Liver (tissue), 9 donors: ENCODE measurements around the gene ARAP2. TPM values are rescaled to one million over a fixed set of nuclear protein-coding genes. Genes with fewer than 3 reads are reported as not detected.

ENCODE experiments used
- DNase-seq: peaks from one replicate; pipeline ENCODE4 v3.0.0-alpha.2; 2017; ENCODE audit warnings: low spot score
- H3K27ac ChIP-seq, 2 donors: one replicate each; pipeline ENCODE4 v1.7.0; 2013; ENCODE audit warnings: inconsistent platforms in 2 of 2, low read length in 2 of 2, control low read depth in 1 of 2, low read depth in 1 of 2, mild to moderate bottlenecking in 1 of 2
- H3K27me3 ChIP-seq, 4 donors: one replicate each; pipeline versions ENCODE4 v1.6.1 to v1.7.0; 2013; ENCODE audit warnings: low read length in 3 of 4, inconsistent platforms in 1 of 4, mild to moderate bottlenecking in 1 of 4, moderate library complexity in 1 of 4; ENCODE audit not compliant: control insufficient read depth in 4 of 4, insufficient read depth in 4 of 4
- H3K36me3 ChIP-seq, 4 donors: one replicate each; pipeline versions ENCODE4 v1.6.1 to v1.7.0; 2013; ENCODE audit warnings: low read length in 3 of 4, mild to moderate bottlenecking in 3 of 4, low read depth in 1 of 4, moderate library complexity in 1 of 4; ENCODE audit not compliant: control insufficient read depth in 4 of 4, insufficient read depth in 3 of 4
- H3K4me1 ChIP-seq, 4 donors: one replicate each; pipeline versions ENCODE4 v1.6.1 to v1.7.0; 2013; ENCODE audit warnings: low read length in 3 of 4, mild to moderate bottlenecking in 3 of 4, moderate library complexity in 1 of 4; ENCODE audit not compliant: control insufficient read depth in 4 of 4, insufficient read depth in 4 of 4
- H3K4me3 ChIP-seq, 3 donors: one replicate each; pipeline versions ENCODE4 v1.6.1 to v1.7.0; 2013; ENCODE audit warnings: low read length in 3 of 3, control low read depth in 1 of 3, low read depth in 1 of 3, mild to moderate bottlenecking in 1 of 3
- H3K9ac ChIP-seq, 2 donors: one replicate each; pipeline ENCODE4 v1.7.0; 2013; ENCODE audit warnings: low read length in 2 of 2, mild to moderate bottlenecking in 2 of 2, moderate library complexity in 2 of 2, control low read depth in 1 of 2, low read depth in 1 of 2
- H3K9me3 ChIP-seq, 4 donors: one replicate each; pipeline versions ENCODE4 v1.6.1 to v1.7.0; 2013; ENCODE audit warnings: low read length in 3 of 4; ENCODE audit not compliant: control insufficient read depth in 4 of 4
- ATF3 ChIP-seq: IDR thresholded peaks from 2 replicates; pipeline ENCODE4 v1.6.1; 2016; ENCODE audit warnings: antibody characterized with exemption
- EGR1 ChIP-seq, 2 donors: IDR thresholded peaks; 2 replicates each; pipeline ENCODE4 v1.6.1; 2016 to 2018; ENCODE audit warnings: antibody characterized with exemption in 2 of 2, low read depth in 2 of 2
- FOXA1 ChIP-seq: IDR thresholded peaks from 2 replicates; pipeline ENCODE4 v1.6.1; 2016; ENCODE audit warnings: antibody characterized with exemption
- FOXA2 ChIP-seq: IDR thresholded peaks from 2 replicates; pipeline ENCODE4 v1.6.1; 2016; ENCODE audit warnings: antibody characterized with exemption
- GABPA ChIP-seq, 2 donors: IDR thresholded peaks in 1 of 2; conservative IDR thresholded peaks in 1 of 2; 2 replicates each; pipeline ENCODE4 v1.6.1; 2016; ENCODE audit warnings: antibody characterized with exemption in 2 of 2, mild to moderate bottlenecking in 1 of 2, moderate library complexity in 1 of 2
- HNF4A ChIP-seq, 2 donors: conservative IDR thresholded peaks; 2 replicates each; pipeline ENCODE4 v1.6.1; 2016; ENCODE audit warnings: antibody characterized with exemption in 2 of 2, mild to moderate bottlenecking in 2 of 2
- HNF4G ChIP-seq: IDR thresholded peaks from 2 replicates; pipeline ENCODE4 v1.6.1; 2016; ENCODE audit warnings: antibody characterized with exemption
- JUND ChIP-seq, 2 donors: IDR thresholded peaks; 2 replicates each; pipeline ENCODE4 v1.6.1; 2016; ENCODE audit warnings: antibody characterized with exemption in 2 of 2
- MAX ChIP-seq: IDR thresholded peaks from 2 replicates; pipeline ENCODE4 v1.6.1; 2016; ENCODE audit warnings: antibody characterized with exemption
- NR2F2 ChIP-seq: IDR thresholded peaks from 2 replicates; pipeline ENCODE4 v1.6.1; 2016; ENCODE audit warnings: antibody characterized with exemption
- RAD21 ChIP-seq, 2 donors: IDR thresholded peaks; 2 replicates each; pipeline ENCODE4 v1.6.1; 2016; ENCODE audit warnings: antibody characterized with exemption in 2 of 2, mild to moderate bottlenecking in 2 of 2
- REST ChIP-seq: IDR thresholded peaks from 2 replicates; pipeline ENCODE4 v1.6.1; 2016; ENCODE audit warnings: antibody characterized with exemption, mild to moderate bottlenecking
- RXRA ChIP-seq, 2 donors: IDR thresholded peaks; 2 replicates each; pipeline ENCODE4 v1.6.1; 2017 to 2018; ENCODE audit warnings: antibody characterized with exemption in 2 of 2, mild to moderate bottlenecking in 1 of 2
- SP1 ChIP-seq: IDR thresholded peaks from 2 replicates; pipeline ENCODE4 v1.6.1; 2018; ENCODE audit warnings: antibody characterized with exemption, mild to moderate bottlenecking
- TAF1 ChIP-seq: conservative IDR thresholded peaks from 2 replicates; pipeline ENCODE4 v1.6.1; 2016; ENCODE audit warnings: antibody characterized with exemption, mild to moderate bottlenecking
- YY1 ChIP-seq: IDR thresholded peaks from 2 replicates; pipeline ENCODE4 v1.6.1; 2016; ENCODE audit warnings: antibody characterized with exemption, mild to moderate bottlenecking
- ZBTB33 ChIP-seq: IDR thresholded peaks from 2 replicates; pipeline ENCODE4 v1.6.1; 2016; ENCODE audit warnings: antibody characterized with exemption
- WGBS: extraction: QIAGEN DNeasy Blood & Tissue Kit; methylation state at CpG from one replicate; pipeline ENCODE4 v1.1.7; 2013; 5-methylcytosine and 5-hydroxymethylcytosine counted together
- polyA plus RNA-seq, 2 donors: library from polyadenylated mRNA; stranded (reverse) in 1 of 2; unstranded in 1 of 2; fragments of 200-250 nt in 1 of 2; fragments of >200 nt in 1 of 2; fragmentation: Nextera tagmentation in 1 of 2; extraction: Ambion mirVana in 1 of 2; gene quantifications; one replicate each; pipeline versions ENCODE4 v1.2.1 to v1.2.3, GENCODE V29; 2013 to 2015
- total RNA-seq, 2 donors: library from RNA; depleted of rRNA; stranded (reverse); fragments of >200 nt; gene quantifications; one replicate each; pipeline ENCODE4 v1.2.3, GENCODE V29; 2014
- donor health status: healthy.
- donor health status: healthy.
- donor health status: healthy.
- donor health status: healthy.
- donor health status: healthy.

The ARAP2 gene
- total and polyA plus RNA-seq, 4 donors: 1.6 to 23.6 (median 5.4) TPM

- 90% methylated on average over 2 of the region's 2 CpGs for WGBS
These were observed 164.6 kb downstream of the ARAP2 start for GRCh38 chr4:36079666-36080065.

GRCh38 chr4:36078319-36078718 lies 166.0 kb downstream of the ARAP2 start:
- Histone ChIP-seq H3K4me3 (no peak overlapping the region), H3K4me1 (no peaks in the 10 kb centered on the region), H3K9me3 (no peaks in the 10 kb centered on the region), H3K36me3 (peaks cover 4 to 36% (median 25%) of the 10 kb centered on the region in 4 donors), H3K9ac (no peak overlapping the region), H3K27me3 (no peaks in the 10 kb centered on the region), H3K27ac (no peak overlapping the region)
- DNase-seq: no peak
- WGBS: 90% methylated on average over 4 of the region's 4 CpGs
- no peak for TF ChIP-seq HNF4A (conservative IDR thresholded peaks at IDR 0.05)
- no peak for TF ChIP-seq JUND (IDR thresholded peaks at IDR 0.05)
- no peak for TF ChIP-seq EGR1 (IDR thresholded peaks at IDR 0.05; ENCODE audit: low read depth in 2 of 2)
- TF ChIP-seq RAD21 (IDR thresholded peaks at IDR 0.05): no peak
- no peak for TF ChIP-seq YY1
- no peak for TF ChIP-seq MAX
- no peak for TF ChIP-seq FOXA2
- no peak for TF ChIP-seq ATF3
- TF ChIP-seq FOXA1: no peak
- TF ChIP-seq GABPA (IDR thresholded peaks at IDR 0.05 in 1 of 2, conservative IDR thresholded peaks at IDR 0.05 in 1 of 2): no peak
- no peak for TF ChIP-seq ZBTB33
- no peak for TF ChIP-seq TAF1
- no peak for TF ChIP-seq HNF4G
- no peak for TF ChIP-seq NR2F2

More at GRCh38 chr4:36079666-36080065, 164.6 kb downstream of the ARAP2 start:
- DNase-seq: no peak
- Histone ChIP-seq H3K27ac (no peak overlapping the region), H3K9me3 (no peaks in the 10 kb centered on the region), H3K27me3 (no peaks in the 10 kb centered on the region), H3K9ac (no peak overlapping the region), H3K36me3 (peaks cover 4 to 39% (median 25%) of the 10 kb centered on the region in 4 donors), H3K4me1 (no peaks in the 10 kb centered on the region), H3K4me3 (no peak overlapping the region)
- TF ChIP-seq NR2F2 (no peak), GABPA (IDR thresholded peaks at IDR 0.05 in 1 of 2, conservative IDR thresholded peaks at IDR 0.05 in 1 of 2) (no peak), HNF4A (conservative IDR thresholded peaks at IDR 0.05) (no peak), TAF1 (no peak), RAD21 (IDR thresholded peaks at IDR 0.05) (no peak), FOXA1 (no peak), REST (no peak), EGR1 (IDR thresholded peaks at IDR 0.05; ENCODE audit: low read depth in 2 of 2) (no peak), SP1 (no peak), RXRA (IDR thresholded peaks at IDR 0.05) (no peak), ZBTB33 (no peak), JUND (IDR thresholded peaks at IDR 0.05) (no peak), ATF3 (no peak), HNF4G (no peak), YY1 (no peak)
